Nucleus accumbens (tissue), 56 donors: ENCODE measurements around the gene CIDEA.

Experiments
- DNase-seq, 56 donors: peaks; one replicate each; lab custom pipeline; 2025; lab: John Stamatoyannopoulos, UW

Gene CIDEA

GRCh38 chr18:12312976-12313375 is 58.8 kb downstream of the CIDEA start:
- no peak for DNase-seq

- DNase-seq = no peak
Observed at GRCh38 chr18:12313530-12314245, 59.5 kb downstream of the CIDEA start.

- DNase-seq = no peak
Observed at GRCh38 chr18:12314591-12315305, 60.6 kb downstream of the CIDEA start.

GRCh38 chr18:12315490-12315889 is 61.3 kb downstream of the CIDEA start:
- no peak for DNase-seq

GRCh38 chr18:12315911-12316310 is 61.8 kb downstream of the CIDEA start:
- no peak for DNase-seq

- no peak for DNase-seq
Observed at GRCh38 chr18:12317664-12318333, 63.6 kb downstream of the CIDEA start.

- no peak for DNase-seq
Observed at GRCh38 chr18:12318334-12318697, 64.2 kb downstream of the CIDEA start.

GRCh38 chr18:12318857-12319256 is 64.7 kb downstream of the CIDEA start:
- no peak for DNase-seq

- DNase-seq = no peak
Observed at GRCh38 chr18:12321333-12321732, 67.2 kb downstream of the CIDEA start.

- DNase-seq = no peak
Observed at GRCh38 chr18:12324991-12325725, 71.0 kb downstream of the CIDEA start.

- no peak for DNase-seq
Observed at GRCh38 chr18:12325726-12326245, 71.6 kb downstream of the CIDEA start.

- no peak for DNase-seq
Observed at GRCh38 chr18:12326711-12327460, 72.7 kb downstream of the CIDEA start.
